H1 (cell line): Measurements from ENCODE around the gene TSPAN6. TPM values are rescaled to one million over a fixed set of nuclear protein-coding genes. Genes with fewer than 3 reads are reported as not detected.

Experiments used
- CTCF ChIA-PET: fragments of 300-600 bp; sonication (Branson Sonifier 250); formaldehyde crosslinking; loops from one replicate; lab custom pipeline; 2021; ENCODE audit not compliant: partially characterized antibody; lab: Charles Lee
- POLR2A ChIA-PET: fragments of 300-600 bp; sonication (Branson Sonifier 250); formaldehyde crosslinking; loops from one replicate; lab custom pipeline; 2021; ENCODE audit warnings: inconsistent platforms; ENCODE audit not compliant: partially characterized antibody; lab: Charles Lee
- DNase-seq, 2 experiments: peaks; one replicate each; pipeline versions ENCODE4 v3.0.0 to v3.0.0-alpha.2; 2010 to 2022; ENCODE audit warnings: low spot score in 2 of 2, low read depth in 1 of 2, mixed read lengths in 1 of 2
- FAIRE-seq: peaks from 2 replicates; lab custom pipeline; 2011; peaks lifted over from hg19 to GRCh38; lab: Jason Lieb, UNC
- H2AFZ ChIP-seq: 2 replicates; pipeline ENCODE4 v1.8.1; 2012; ENCODE audit warnings: low read length, inconsistent platforms
- H2AK5ac ChIP-seq: 2 replicates; pipeline ENCODE4 v1.6.1; 2013; ENCODE audit warnings: low read depth, low read length
- H2BK120ac ChIP-seq: replicated peaks from 2 replicates; pipeline ENCODE3; 2013; ENCODE audit warnings: low read depth, low read length, inconsistent platforms
- H2BK12ac ChIP-seq: 2 replicates; pipeline ENCODE4 v1.6.1; 2013; ENCODE audit warnings: low read depth, low read length
- H2BK15ac ChIP-seq: 2 replicates; pipeline ENCODE4 v1.6.1; 2013; ENCODE audit warnings: low read length
- H2BK20ac ChIP-seq: 2 replicates; pipeline ENCODE4 v1.6.1; 2013; ENCODE audit warnings: low read length
- H2BK5ac ChIP-seq: 2 replicates; pipeline ENCODE4 v1.6.1; 2013; ENCODE audit warnings: low read depth, low read length
- H3K14ac ChIP-seq: 2 replicates; pipeline ENCODE4 v1.6.1; 2013; ENCODE audit warnings: inconsistent platforms; ENCODE audit not compliant: insufficient read length
- H3K18ac ChIP-seq: 2 replicates; pipeline ENCODE4 v1.6.1; 2013; ENCODE audit warnings: low read length; ENCODE audit errors: extremely low read depth
- H3K23ac ChIP-seq: 2 replicates; pipeline ENCODE4 v1.6.1; 2013; ENCODE audit warnings: inconsistent platforms; ENCODE audit not compliant: insufficient read length
- H3K23me2 ChIP-seq: 2 replicates; pipeline ENCODE4 v1.6.1; 2013; ENCODE audit warnings: low read depth, low read length
- H3K27ac ChIP-seq: 2 replicates; pipeline ENCODE4 v1.6.1; 2011; ENCODE audit warnings: low read depth, low read length, inconsistent platforms
- H3K27me3 ChIP-seq, 4 experiments: replicated peaks in 1 of 4; 1 replicate in 1 of 4; 2 replicates in 3 of 4; pipeline versions ENCODE4 v1.6.1 to v1.8.1; 2011 to 2013; ENCODE audit warnings: low read length in 3 of 4, mild to moderate bottlenecking in 3 of 4, inconsistent platforms in 2 of 4, mixed read lengths in 2 of 4, moderate library complexity in 1 of 4; ENCODE audit not compliant: control insufficient read depth in 3 of 4, insufficient read depth in 3 of 4; ENCODE audit errors: extremely low read depth in 1 of 4
- H3K36me3 ChIP-seq, 4 experiments: 2 replicates each; pipeline versions ENCODE4 v1.6.1 to v1.8.1; 2011 to 2013; ENCODE audit warnings: mild to moderate bottlenecking in 4 of 4, low read length in 3 of 4, moderate library complexity in 2 of 4, control low read depth in 1 of 4, inconsistent platforms in 1 of 4; ENCODE audit not compliant: insufficient read depth in 4 of 4, control insufficient read depth in 2 of 4
- H3K4ac ChIP-seq: replicated peaks from 2 replicates; pipeline ENCODE3; 2013; ENCODE audit warnings: low read length, low read depth, mixed read lengths, inconsistent platforms; ENCODE audit not compliant: insufficient read length
- H3K4me1 ChIP-seq, 4 experiments: replicated peaks in 1 of 4; 1 replicate in 1 of 4; 2 replicates in 3 of 4; pipeline versions ENCODE4 v1.6.1 to v1.8.1; 2011 to 2013; ENCODE audit warnings: low read length in 3 of 4, inconsistent platforms in 2 of 4, mixed read lengths in 1 of 4; ENCODE audit not compliant: insufficient read depth in 4 of 4, control insufficient read depth in 3 of 4
- H3K4me2 ChIP-seq, 2 experiments: 2 replicates each; pipeline versions ENCODE4 v1.6.1 to v1.8.1; 2011 to 2013; ENCODE audit warnings: low read depth in 2 of 2, low read length in 2 of 2, control low read depth in 1 of 2, inconsistent platforms in 1 of 2, mild to moderate bottlenecking in 1 of 2; ENCODE audit not compliant: insufficient read depth in 1 of 2
- H3K4me3 ChIP-seq, 4 experiments: fragments of 200-600, 300-600 bp in 1 of 4; sonication (generic), shearing (Covaris generic), sonication (Bioruptor Twin) in 1 of 4; 2 replicates each; pipeline versions ENCODE4 v1.5.1 to v1.8.1; 2011 to 2016; ENCODE audit warnings: low read length in 4 of 4, low read depth in 3 of 4, control low read depth in 2 of 4, inconsistent platforms in 2 of 4, mild to moderate bottlenecking in 2 of 4, mixed read lengths in 1 of 4, moderate library complexity in 1 of 4; ENCODE audit not compliant: insufficient read depth in 2 of 4; ENCODE audit errors: extremely low read depth in 1 of 4
- H3K56ac ChIP-seq: replicated peaks from 2 replicates; pipeline ENCODE3; 2013; ENCODE audit warnings: low read depth, mild to moderate bottlenecking, mixed read lengths, low read length, inconsistent platforms; ENCODE audit not compliant: insufficient read length
- H3K79me1 ChIP-seq: 2 replicates; pipeline ENCODE4 v1.6.1; 2013; ENCODE audit warnings: low read depth, low read length, control low read depth
- H3K79me2 ChIP-seq, 2 experiments: 2 replicates each; pipeline versions ENCODE4 v1.6.1 to v1.8.1; 2012 to 2013; ENCODE audit warnings: low read length in 2 of 2, mild to moderate bottlenecking in 2 of 2, inconsistent platforms in 1 of 2; ENCODE audit not compliant: insufficient read depth in 2 of 2, control insufficient read depth in 1 of 2
- H3K9ac ChIP-seq, 4 experiments: replicated peaks in 1 of 4; 1 replicate in 1 of 4; 2 replicates in 3 of 4; pipeline versions ENCODE4 v1.6.1 to v1.8.1; 2011 to 2013; ENCODE audit warnings: low read depth in 3 of 4, low read length in 3 of 4, control low read depth in 2 of 4, mild to moderate bottlenecking in 2 of 4, moderate library complexity in 2 of 4, inconsistent platforms in 1 of 4; ENCODE audit errors: extremely low read depth in 1 of 4
- H3K9me3 ChIP-seq, 2 experiments: 2 replicates each; pipeline versions ENCODE4 v1.6.1 to v1.8.1; 2012 to 2013; ENCODE audit warnings: mild to moderate bottlenecking in 2 of 2, moderate library complexity in 2 of 2, control low read depth in 1 of 2, inconsistent platforms in 1 of 2, low read depth in 1 of 2, low read length in 1 of 2, mixed read lengths in 1 of 2; ENCODE audit not compliant: insufficient read depth in 2 of 2
- H4K20me1 ChIP-seq, 2 experiments: replicated peaks in 1 of 2; 2 replicates each; pipeline versions ENCODE3 to v1.8.1; 2011 to 2013; ENCODE audit warnings: inconsistent platforms in 2 of 2, low read length in 2 of 2, mild to moderate bottlenecking in 1 of 2; ENCODE audit not compliant: insufficient read depth in 2 of 2, control insufficient read depth in 1 of 2
- H4K5ac ChIP-seq: 2 replicates; pipeline ENCODE4 v1.6.1; 2013; ENCODE audit warnings: low read length, low read depth, mixed read lengths, inconsistent platforms; ENCODE audit not compliant: insufficient read length
- H4K8ac ChIP-seq: 2 replicates; pipeline ENCODE4 v1.8.0; 2013; ENCODE audit warnings: mild to moderate bottlenecking, moderate library complexity, low read length, inconsistent platforms; ENCODE audit not compliant: insufficient read depth; ENCODE audit errors: extremely low read depth
- H4K91ac ChIP-seq: replicated peaks from 2 replicates; pipeline ENCODE3; 2013; ENCODE audit warnings: low read length, mixed read lengths, inconsistent platforms; ENCODE audit not compliant: insufficient read length
- MAFK ChIP-seq: IDR thresholded peaks from 2 replicates; pipeline ENCODE4 v1.6.1; 2012; ENCODE audit warnings: low read depth, mild to moderate bottlenecking, improper control_type of control experiment, low read length
- RAD21 ChIP-seq, 2 experiments: IDR thresholded peaks in 1 of 2; conservative IDR thresholded peaks in 1 of 2; 2 replicates each; pipeline ENCODE4 v1.6.1; 2011; ENCODE audit warnings: low read depth in 2 of 2, low read length in 2 of 2, improper control_type of control experiment in 1 of 2, inconsistent platforms in 1 of 2, mild to moderate bottlenecking in 1 of 2, moderate library complexity in 1 of 2
- WGBS, 2 experiments: shearing (Covaris generic) in 1 of 2; methylation state at CpG; one replicate each; pipeline versions ENCODE4 v1.1.6 to v1.1.7; 2013 to 2015; ENCODE audit warnings: low lambda C conversion rate in 2 of 2, mixed read lengths in 2 of 2, inconsistent platforms in 1 of 2, low coverage in 1 of 2, missing lambda C conversion rate in 1 of 2; ENCODE audit not compliant: insufficient replicate concordance in 2 of 2, insufficient coverage in 1 of 2, insufficient read length in 1 of 2; ENCODE audit errors: extremely low coverage in 1 of 2, missing lambda C conversion rate in 1 of 2; 5-methylcytosine and 5-hydroxymethylcytosine counted together
- polyA plus RNA-seq, 7 experiments: library from polyadenylated mRNA; depleted of rRNA in 3 of 7; stranded (reverse) in 5 of 7; unstranded in 2 of 7; fragments of >200 nt in 5 of 7; fragments of 200-250 nt in 2 of 7; gene quantifications; 1 replicate in 5 of 7; 2 replicates in 1 of 7; 4 replicates in 1 of 7; pipeline versions ENCODE4 v1.2.1 to v1.2.3, GENCODE V29; 2011 to 2013; ENCODE audit warnings: missing spikeins in 2 of 7, mixed read lengths in 2 of 7
- total RNA-seq: library from RNA; stranded (reverse); fragmentation: NEBNext Ultra II Directional; extraction: Animal tissue kit (Norgen Biotek cat#: 25700); gene quantifications from 2 replicates; pipeline ENCODE4 v1.2.1, GENCODE V29; 2021
- TF ChIP-seq, protein P1 (sequence below): IDR thresholded peaks from 2 replicates; pipeline ENCODE4 v1.6.1; 2012; ENCODE audit warnings: inconsistent platforms
- TF ChIP-seq, protein P2 (sequence below), 3 experiments: IDR thresholded peaks; 1 replicate in 2 of 3; 2 replicates in 1 of 3; pipeline versions ENCODE4 v1.5.1 to v1.6.1; 2011; ENCODE audit warnings: low read length in 3 of 3, mild to moderate bottlenecking in 3 of 3, inconsistent platforms in 2 of 3, low read depth in 1 of 3, moderate library complexity in 1 of 3; ENCODE audit not compliant: insufficient read depth in 1 of 3; ENCODE audit errors: control extremely low read depth in 1 of 3
- TF ChIP-seq, protein P3 (sequence below): IDR thresholded peaks from 2 replicates; pipeline ENCODE4 v1.6.1; 2011; ENCODE audit warnings: low read length, improper control_type of control experiment
- TF ChIP-seq, protein P4 (sequence below): IDR thresholded peaks from 2 replicates; pipeline ENCODE4 v1.6.1; 2011; ENCODE audit warnings: low read depth, mild to moderate bottlenecking, low read length; ENCODE audit not compliant: insufficient read depth

TSPAN6 gene
- total and polyA plus RNA-seq, 2 of the 8 experiments (the other 6 are each of a cell fraction or from before 2014, with no cell fraction given) = 58.1 to 67.7 TPM

DNA sequence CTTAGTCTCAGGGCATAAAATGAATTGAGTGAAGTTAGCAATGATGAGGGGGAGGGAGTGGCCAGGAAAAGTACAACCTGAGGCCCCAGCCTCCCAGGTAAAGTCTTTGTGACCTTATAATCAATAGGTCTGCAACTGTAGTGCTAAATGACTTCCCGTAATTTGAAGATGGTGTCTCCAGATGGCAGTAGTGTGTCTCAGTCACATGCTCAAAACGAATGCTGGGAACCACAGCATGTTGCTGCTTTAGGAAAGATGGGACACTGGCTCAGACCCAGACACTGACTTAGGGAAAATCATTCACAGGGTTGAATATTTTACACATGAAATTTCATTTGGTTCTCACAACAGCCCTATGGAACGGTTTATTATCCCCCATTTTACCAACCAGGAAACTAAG is 17.7 kb upstream of the TSPAN6 start:
- Histone ChIP-seq H3K14ac (no peak overlapping the region), H2BK20ac (no peak overlapping the region), H2AK5ac (no peak overlapping the region), H3K4ac (no peak overlapping the region), H2BK15ac (no peak overlapping the region), H3K27ac (no peak overlapping the region), H2BK5ac (no peak overlapping the region), H3K23ac (no peak overlapping the region), H4K91ac (no peak overlapping the region), H3K4me3 (no peak overlapping the region), H3K56ac (no peak overlapping the region), H3K79me2 (no peaks in the 10 kb centered on the region), H4K5ac (no peak overlapping the region), H3K4me1 (peaks cover 0 to 6% (median 0%) of the 10 kb centered on the region in 4 experiments; a peak in 2 of 7 replicates), H4K8ac (no peak overlapping the region), H2AFZ (no peak overlapping the region), H3K9me3 (no peaks in the 10 kb centered on the region), H3K18ac (no peak overlapping the region), H3K4me2 (no peak overlapping the region), H3K9ac (no peak overlapping the region), H2BK120ac (no peak overlapping the region), H3K23me2 (no peaks in the 10 kb centered on the region), H3K27me3 (no peaks in the 10 kb centered on the region), H2BK12ac (no peak overlapping the region), H3K79me1 (no peaks in the 10 kb centered on the region), H4K20me1 (no peaks in the 10 kb centered on the region), H3K36me3 (no peaks in the 10 kb centered on the region)
- DNase-seq = no peak
- CTCF ChIA-PET = interaction anchor here (0.5 to 4.3 kb wide), 13 partner anchors 8 to 1895 kb away, joined by 3 to 22 read pairs (median 5); partner anchors contain the start of gene TSPAN6
- TF ChIP-seq, protein P1, sequence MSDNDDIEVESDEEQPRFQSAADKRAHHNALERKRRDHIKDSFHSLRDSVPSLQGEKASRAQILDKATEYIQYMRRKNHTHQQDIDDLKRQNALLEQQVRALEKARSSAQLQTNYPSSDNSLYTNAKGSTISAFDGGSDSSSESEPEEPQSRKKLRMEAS = peak; percentile 50
- TF ChIP-seq, protein P2, sequence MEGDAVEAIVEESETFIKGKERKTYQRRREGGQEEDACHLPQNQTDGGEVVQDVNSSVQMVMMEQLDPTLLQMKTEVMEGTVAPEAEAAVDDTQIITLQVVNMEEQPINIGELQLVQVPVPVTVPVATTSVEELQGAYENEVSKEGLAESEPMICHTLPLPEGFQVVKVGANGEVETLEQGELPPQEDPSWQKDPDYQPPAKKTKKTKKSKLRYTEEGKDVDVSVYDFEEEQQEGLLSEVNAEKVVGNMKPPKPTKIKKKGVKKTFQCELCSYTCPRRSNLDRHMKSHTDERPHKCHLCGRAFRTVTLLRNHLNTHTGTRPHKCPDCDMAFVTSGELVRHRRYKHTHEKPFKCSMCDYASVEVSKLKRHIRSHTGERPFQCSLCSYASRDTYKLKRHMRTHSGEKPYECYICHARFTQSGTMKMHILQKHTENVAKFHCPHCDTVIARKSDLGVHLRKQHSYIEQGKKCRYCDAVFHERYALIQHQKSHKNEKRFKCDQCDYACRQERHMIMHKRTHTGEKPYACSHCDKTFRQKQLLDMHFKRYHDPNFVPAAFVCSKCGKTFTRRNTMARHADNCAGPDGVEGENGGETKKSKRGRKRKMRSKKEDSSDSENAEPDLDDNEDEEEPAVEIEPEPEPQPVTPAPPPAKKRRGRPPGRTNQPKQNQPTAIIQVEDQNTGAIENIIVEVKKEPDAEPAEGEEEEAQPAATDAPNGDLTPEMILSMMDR (IDR thresholded peaks at IDR 0.05; ENCODE audit: control extremely low read depth in 1 of 3, insufficient read depth in 1 of 3, low read depth in 1 of 3, low read length in 3 of 3) = peak in 2 of 3 experiments; percentile 25 to 53; a peak in 2 of 4 replicates
- peak in 1 of 2 experiments; percentile 23; a peak in 1 of 4 replicates for TF ChIP-seq RAD21 (IDR thresholded peaks at IDR 0.05 in 1 of 2, conservative IDR thresholded peaks at IDR 0.05 in 1 of 2; ENCODE audit: low read depth in 2 of 2, low read length in 2 of 2)
- TF ChIP-seq, protein P3, sequence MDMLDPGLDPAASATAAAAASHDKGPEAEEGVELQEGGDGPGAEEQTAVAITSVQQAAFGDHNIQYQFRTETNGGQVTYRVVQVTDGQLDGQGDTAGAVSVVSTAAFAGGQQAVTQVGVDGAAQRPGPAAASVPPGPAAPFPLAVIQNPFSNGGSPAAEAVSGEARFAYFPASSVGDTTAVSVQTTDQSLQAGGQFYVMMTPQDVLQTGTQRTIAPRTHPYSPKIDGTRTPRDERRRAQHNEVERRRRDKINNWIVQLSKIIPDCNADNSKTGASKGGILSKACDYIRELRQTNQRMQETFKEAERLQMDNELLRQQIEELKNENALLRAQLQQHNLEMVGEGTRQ = peak; percentile 68
- TF ChIP-seq, protein P4, sequence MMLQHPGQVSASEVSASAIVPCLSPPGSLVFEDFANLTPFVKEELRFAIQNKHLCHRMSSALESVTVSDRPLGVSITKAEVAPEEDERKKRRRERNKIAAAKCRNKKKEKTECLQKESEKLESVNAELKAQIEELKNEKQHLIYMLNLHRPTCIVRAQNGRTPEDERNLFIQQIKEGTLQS = peak; percentile 54; the same call in 1 of the 2 replicates
- TF ChIP-seq MAFK = no peak
- WGBS, 2 experiments = 45% methylated on average over 3 of the region's 3 CpGs; no CpG with 5 or more reads in 1 of the 2 experiments
- FAIRE-seq = peak; percentile 91
- POLR2A ChIA-PET = interaction anchor here (0.8 kb wide), 1 partner anchor 11 kb away, joined by 3 read pairs; no protein-coding TSS in a partner anchor
